ENCODE results near the gene MYL6.
"Not testable (repeated sequence)": the region's sequence is repeated elsewhere in the genome, so short reads cannot be mapped to it uniquely, and the experiment has no call there.

Gene MYL6

GRCh38 chr12:56188778-56189098 is 30.6 kb downstream of the MYL6 start:
- peaks cover 65% of the 10 kb centered on the region for H3K36me3 Mint-ChIP-seq
- ATAC-seq, result peak; percentile 0
- peak overlapping the region; percentile 90 for H3K27ac Mint-ChIP-seq

GRCh38 chr12:56189099-56189917 is 31.1 kb downstream of the MYL6 start, which contains the start of gene SMARCC2:
Gene SMARCC2 (minus strand): TSS chr12:56189483. CDS start chr12:56189461, 22 bp downstream.
- ATAC-seq (peak; percentile 93), DNase-seq (ENCODE audit: low spot score in 2 of 2) (peak; percentile 86 to 92)
- peak within 1 kb of the TSS; percentile 100 for H3K27ac Mint-ChIP-seq
- H3K4me3 Mint-ChIP-seq, result peak within 1 kb of the TSS; percentile 97
- peaks cover 59% of the 10 kb centered on the region for H3K36me3 Mint-ChIP-seq
- H3K9me3 Mint-ChIP-seq, result no peaks in the 10 kb centered on the region
- H3K4me1 Mint-ChIP-seq, result peaks cover 60% of the 10 kb centered on the region

More at GRCh38 chr12:56188778-56189098, 30.6 kb downstream of the MYL6 start:
- Mint-ChIP-seq H3K4me1 (peaks cover 56% of the 10 kb centered on the region), H3K9me3 (no peaks in the 10 kb centered on the region), H3K4me3 (peak overlapping the region; percentile 97)
- peak in 1 of 2 donors; percentile 70 for DNase-seq (ENCODE audit: low spot score in 2 of 2)

- peak; percentile 63 for ATAC-seq
- peak; percentile 72 to 96 for DNase-seq (ENCODE audit: low spot score in 2 of 2)
- Mint-ChIP-seq H3K36me3 (peaks cover 51% of the 10 kb centered on the region), H3K4me3 (peak overlapping the region; percentile 97), H3K4me1 (peaks cover 62% of the 10 kb centered on the region), H3K9me3 (no peaks in the 10 kb centered on the region), H3K27ac (peak overlapping the region; percentile 100)
Measured at GRCh38 chr12:56189918-56190694, 31.9 kb downstream of the MYL6 start.

GRCh38 chr12:56190695-56191155 is 32.6 kb downstream of the MYL6 start:
- H3K9me3 Mint-ChIP-seq, result no peaks in the 10 kb centered on the region
- peak overlapping the region; percentile 97 for H3K4me3 Mint-ChIP-seq
- H3K36me3 Mint-ChIP-seq, result peaks cover 45% of the 10 kb centered on the region
- no peak for ATAC-seq
- DNase-seq (ENCODE audit: low spot score in 2 of 2), result no peak
- peaks cover 60% of the 10 kb centered on the region for H3K4me1 Mint-ChIP-seq
- peak overlapping the region; percentile 100 for H3K27ac Mint-ChIP-seq

- Mint-ChIP-seq H3K27ac (peak overlapping the region; percentile 84), H3K4me1 (peaks cover 44% of the 10 kb centered on the region), H3K36me3 (peaks cover 27% of the 10 kb centered on the region), H3K4me3 (no peak overlapping the region), H3K9me3 (no peaks in the 10 kb centered on the region)
- ATAC-seq (no peak), DNase-seq (ENCODE audit: low spot score in 2 of 2) (no peak)
Measured at GRCh38 chr12:56192582-56192981, 34.4 kb downstream of the MYL6 start.

- Mint-ChIP-seq H3K4me3 (no peak overlapping the region), H3K36me3 (peaks cover 21% of the 10 kb centered on the region), H3K9me3 (no peaks in the 10 kb centered on the region), H3K4me1 (peaks cover 39% of the 10 kb centered on the region), H3K27ac (peak overlapping the region; percentile 84)
- DNase-seq (ENCODE audit: low spot score in 2 of 2) (peak; percentile 58 to 83), ATAC-seq (peak; percentile 29)
Measured at GRCh38 chr12:56193025-56193578, 34.9 kb downstream of the MYL6 start.

- not testable (repeated sequence) for H3K9me3 Mint-ChIP-seq; ATAC-seq; H3K36me3 Mint-ChIP-seq; DNase-seq (ENCODE audit: low spot score in 2 of 2); H3K27ac Mint-ChIP-seq; H3K4me3 Mint-ChIP-seq
- peaks cover 19% of the 10 kb centered on the region for H3K4me1 Mint-ChIP-seq
Measured at GRCh38 chr12:56196818-56197550, 38.8 kb downstream of the MYL6 start.

- no peak overlapping the region for H3K27ac Mint-ChIP-seq
- DNase-seq (ENCODE audit: low spot score in 2 of 2) (no peak), ATAC-seq (no peak)
- no peaks in the 10 kb centered on the region for H3K36me3 Mint-ChIP-seq
- H3K9me3 Mint-ChIP-seq, result no peaks in the 10 kb centered on the region
- H3K4me1 Mint-ChIP-seq, result peaks cover 11% of the 10 kb centered on the region
- H3K4me3 Mint-ChIP-seq, result no peak overlapping the region
Measured at GRCh38 chr12:56197921-56198635, 39.9 kb downstream of the MYL6 start.

GRCh38 chr12:56198836-56199235 is 40.7 kb downstream of the MYL6 start:
- Mint-ChIP-seq H3K27ac (no peak overlapping the region), H3K36me3 (no peaks in the 10 kb centered on the region), H3K9me3 (no peaks in the 10 kb centered on the region), H3K4me3 (no peak overlapping the region), H3K4me1 (peaks cover 5% of the 10 kb centered on the region)
- DNase-seq (ENCODE audit: low spot score in 2 of 2) (no peak), ATAC-seq (no peak)

- no peaks in the 10 kb centered on the region for H3K9me3 Mint-ChIP-seq
- H3K27ac Mint-ChIP-seq, result peak overlapping the region; percentile 38
- ATAC-seq, result no peak
- peaks cover 33% of the 10 kb centered on the region for H3K36me3 Mint-ChIP-seq
- H3K4me1 Mint-ChIP-seq, result no peaks in the 10 kb centered on the region
- no peak overlapping the region for H3K4me3 Mint-ChIP-seq
- no peak for DNase-seq (ENCODE audit: low spot score in 2 of 2)
Measured at GRCh38 chr12:56202366-56202765, 44.2 kb downstream of the MYL6 start.

GRCh38 chr12:56202838-56203237 is 44.7 kb downstream of the MYL6 start:
- ATAC-seq, result no peak
- Mint-ChIP-seq H3K4me3 (no peak overlapping the region), H3K36me3 (peaks cover 38% of the 10 kb centered on the region), H3K4me1 (no peaks in the 10 kb centered on the region), H3K9me3 (no peaks in the 10 kb centered on the region), H3K27ac (peak overlapping the region; percentile 38)
- DNase-seq (ENCODE audit: low spot score in 2 of 2), result no peak

- Mint-ChIP-seq H3K36me3 (peaks cover 52% of the 10 kb centered on the region), H3K4me3 (no peak overlapping the region), H3K9me3 (no peaks in the 10 kb centered on the region), H3K4me1 (no peaks in the 10 kb centered on the region), H3K27ac (no peak overlapping the region)
- ATAC-seq, result no peak
- DNase-seq (ENCODE audit: low spot score in 2 of 2), result no peak
Measured at GRCh38 chr12:56204275-56204674, 46.1 kb downstream of the MYL6 start.

GRCh38 chr12:56205445-56205844 is 47.3 kb downstream of the MYL6 start:
- Mint-ChIP-seq H3K4me1 (no peaks in the 10 kb centered on the region), H3K4me3 (no peak overlapping the region), H3K9me3 (no peaks in the 10 kb centered on the region), H3K27ac (no peak overlapping the region), H3K36me3 (peaks cover 64% of the 10 kb centered on the region)
- ATAC-seq (no peak), DNase-seq (ENCODE audit: low spot score in 2 of 2) (no peak)

- H3K4me1 Mint-ChIP-seq, result no peaks in the 10 kb centered on the region
- no peaks in the 10 kb centered on the region for H3K9me3 Mint-ChIP-seq
- DNase-seq (ENCODE audit: low spot score in 2 of 2), result no peak
- no peak overlapping the region for H3K4me3 Mint-ChIP-seq
- H3K36me3 Mint-ChIP-seq, result peaks cover 76% of the 10 kb centered on the region
- peak; percentile 73 for ATAC-seq
- no peak overlapping the region for H3K27ac Mint-ChIP-seq
Measured at GRCh38 chr12:56206452-56207166, 48.5 kb downstream of the MYL6 start.
